HepG2 (cell line): ENCODE measurements around the gene JSRP1. TPM values are rescaled to one million over a fixed set of nuclear protein-coding genes. Genes with fewer than 3 reads are reported as not detected.
A peak's percentile ranks its signal among the peaks of the same experiment; 100 is the strongest.

ENCODE experiments used
- ARID4A ChIP-seq: sonication (generic); formaldehyde crosslinking; IDR thresholded peaks from 2 replicates; pipeline ENCODE4 v1.5.0; 2020; ENCODE audit warnings: mild to moderate bottlenecking, missing genetic modification reagents, borderline replicate concordance
- CCAR2 ChIP-seq: fragments of 200-400 bp; formaldehyde crosslinking; optimal IDR thresholded peaks from 2 replicates; pipeline ENCODE3; 2018; ENCODE audit warnings: low read depth, mild to moderate bottlenecking, low read length, moderate library complexity
- DPF2 ChIP-seq: sonication (generic); formaldehyde crosslinking; IDR thresholded peaks from 2 replicates; pipeline ENCODE4 v1.4.0; 2020; ENCODE audit warnings: mild to moderate bottlenecking, low read depth, missing genetic modification reagents, borderline replicate concordance
- FOSL2 ChIP-seq: sonication (generic); formaldehyde crosslinking; IDR thresholded peaks from 2 replicates; pipeline ENCODE4 v1.4.0; 2020; ENCODE audit warnings: missing genetic modification reagents
- IKZF4 ChIP-seq: sonication (generic); formaldehyde crosslinking; IDR thresholded peaks from 2 replicates; pipeline ENCODE4 v1.5.1; 2020; ENCODE audit warnings: borderline replicate concordance, mild to moderate bottlenecking, low read depth, missing genetic modification reagents; ENCODE audit errors: not compliant biosample characterization
- IRX3 ChIP-seq: sonication (generic); formaldehyde crosslinking; IDR thresholded peaks from 2 replicates; pipeline ENCODE4 v1.8.1; 2023; ENCODE audit warnings: mild to moderate bottlenecking, low read depth, missing genetic modification reagents, borderline replicate concordance
- LCORL ChIP-seq, 2 experiments: fragments of 450-650 bp in 1 of 2; sonication (generic) in 1 of 2; formaldehyde crosslinking in 1 of 2; IDR thresholded peaks; 2 replicates each; pipeline versions ENCODE4 v1.5.0 to v1.6.1; 2017 to 2020; ENCODE audit warnings: antibody characterized with exemption in 1 of 2, missing genetic modification reagents in 1 of 2
- MAZ ChIP-seq, 2 experiments: sonication (generic) in 1 of 2; formaldehyde crosslinking in 1 of 2; IDR thresholded peaks; 2 replicates each; pipeline versions ENCODE4 v1.5.0 to v1.6.1; 2012 to 2020; ENCODE audit warnings: low read depth in 2 of 2, mild to moderate bottlenecking in 2 of 2, borderline replicate concordance in 1 of 2, improper control_type of control experiment in 1 of 2, low read length in 1 of 2, missing genetic modification reagents in 1 of 2, moderate library complexity in 1 of 2
- MIER2 ChIP-seq: IDR thresholded peaks from 2 replicates; pipeline ENCODE4 v1.6.1; 2016; ENCODE audit warnings: missing biosample characterization, missing genetic modification reagents
- NR2C2 ChIP-seq: sonication (generic); formaldehyde crosslinking; IDR thresholded peaks from 2 replicates; pipeline ENCODE4 v1.4.0; 2020; ENCODE audit warnings: missing genetic modification reagents, mild to moderate bottlenecking, moderate library complexity, borderline replicate concordance
- RXRA ChIP-seq: sonication (generic); formaldehyde crosslinking; IDR thresholded peaks from 2 replicates; pipeline ENCODE4 v1.5.1; 2020; ENCODE audit warnings: missing genetic modification reagents
- SATB2 ChIP-seq: sonication (generic); formaldehyde crosslinking; IDR thresholded peaks from 2 replicates; pipeline ENCODE4 v1.5.0; 2020; ENCODE audit warnings: missing genetic modification reagents
- SKI ChIP-seq: fragments of 450-650 bp; IDR thresholded peaks from one replicate; pipeline ENCODE4 v1.6.1; 2018; ENCODE audit warnings: mild to moderate bottlenecking; ENCODE audit not compliant: partially characterized antibody
- TFDP1 ChIP-seq: IDR thresholded peaks from 2 replicates; pipeline ENCODE4 v1.6.1; 2016; ENCODE audit warnings: missing compliant biosample characterization, missing genetic modification reagents, borderline replicate concordance
- ZFP62 ChIP-seq: sonication (generic); formaldehyde crosslinking; IDR thresholded peaks from 2 replicates; pipeline ENCODE4 v1.4.0; 2020; ENCODE audit warnings: missing genetic modification reagents
- ZFP90 ChIP-seq: sonication (generic); formaldehyde crosslinking; IDR thresholded peaks from 2 replicates; pipeline ENCODE4 v1.8.0; 2022; ENCODE audit warnings: missing genetic modification reagents, mild to moderate bottlenecking, inconsistent platforms, borderline replicate concordance
- ZKSCAN1 ChIP-seq: fragments of 150-350 bp; IDR thresholded peaks from 2 replicates; pipeline ENCODE4 v1.6.1; 2014; ENCODE audit warnings: low read length
- ZNF20 ChIP-seq: sonication (generic); formaldehyde crosslinking; IDR thresholded peaks from 2 replicates; pipeline ENCODE4 v1.4.0; 2020; ENCODE audit warnings: mild to moderate bottlenecking, moderate library complexity, missing genetic modification reagents
- ZNF280B ChIP-seq: sonication (generic); formaldehyde crosslinking; IDR thresholded peaks from 2 replicates; pipeline ENCODE4 v1.5.0; 2020; ENCODE audit warnings: missing genetic modification reagents, mild to moderate bottlenecking, borderline replicate concordance
- ZNF383 ChIP-seq: sonication (generic); formaldehyde crosslinking; IDR thresholded peaks from 2 replicates; pipeline ENCODE4 v1.4.0; 2020; ENCODE audit warnings: missing genetic modification reagents, mild to moderate bottlenecking, borderline replicate concordance
- ZNF7 ChIP-seq: IDR thresholded peaks from 2 replicates; pipeline ENCODE4 v1.6.1; 2016; ENCODE audit warnings: missing biosample characterization, missing genetic modification reagents
- ZNF780A ChIP-seq: sonication (generic); formaldehyde crosslinking; IDR thresholded peaks from 2 replicates; pipeline ENCODE4 v1.8.0; 2022; ENCODE audit warnings: mild to moderate bottlenecking, missing genetic modification reagents, moderate library complexity
- ZNF883 ChIP-seq: sonication (generic); formaldehyde crosslinking; IDR thresholded peaks from 2 replicates; pipeline ENCODE4 v1.5.1; 2020; ENCODE audit warnings: mild to moderate bottlenecking, missing genetic modification reagents; ENCODE audit errors: not compliant biosample characterization
- polyA plus RNA-seq, 8 experiments: library from polyadenylated mRNA; depleted of rRNA in 3 of 8; stranded (reverse) in 7 of 8; unstranded in 1 of 8; fragments of >200 nt; fragmentation: Illumina TruSeq in 4 of 8; extraction: Trizol in 4 of 8; gene quantifications; 2 replicates each; pipeline versions ENCODE4 v1.2.1 to v1.2.3, GENCODE V29; 2011 to 2016; ENCODE audit warnings: low read depth in 4 of 8, missing spikeins in 1 of 8, mixed read lengths in 1 of 8; ENCODE audit not compliant: insufficient read depth in 1 of 8
- total RNA-seq, 5 experiments: library from RNA; depleted of rRNA; stranded (reverse); fragments of >200 nt; fragmentation: Illumina TruSeq; extraction: Trizol; gene quantifications; 2 replicates each; pipeline ENCODE4 v1.2.3, GENCODE V29; 2016; ENCODE audit warnings: low read depth in 1 of 5

JSRP1 gene
- total and polyA plus RNA-seq, 2 of the 13 experiments (the other 11 are each of a cell fraction or from before 2014, with no cell fraction given): 0.16 to 0.38 TPM

- no peak for TF ChIP-seq ZNF20
- TF ChIP-seq RXRA: no peak; the same call in 1 of the 2 replicates
- no peak for TF ChIP-seq CCAR2
- TF ChIP-seq IKZF4: peak; percentile 56
- no peak for TF ChIP-seq ZNF383 (CRISPR knock-in tag)
- no peak for TF ChIP-seq ZFP62 (CRISPR knock-in tag)
- TF ChIP-seq LCORL (IDR thresholded peaks at IDR 0.05): no peak
- no peak for TF ChIP-seq LCORL (CRISPR knock-in tag; IDR thresholded peaks at IDR 0.05)
- TF ChIP-seq NR2C2: peak; percentile 26; the same call in 1 of the 2 replicates
- TF ChIP-seq MIER2 (CRISPR knock-in tag): no peak
- TF ChIP-seq ZNF883 (CRISPR knock-in tag): peak; percentile 48
- TF ChIP-seq SKI: no peak
- TF ChIP-seq IRX3: no peak
- TF ChIP-seq MAZ (IDR thresholded peaks at IDR 0.05; ENCODE audit: borderline replicate concordance, low read depth, low read length): no peak
- peak; percentile 55; the same call in 1 of the 2 replicates for TF ChIP-seq MAZ (CRISPR knock-in tag; IDR thresholded peaks at IDR 0.05; ENCODE audit: low read depth)
- no peak for TF ChIP-seq FOSL2 (CRISPR knock-in tag)
- peak; percentile 61; the same call in 1 of the 2 replicates for TF ChIP-seq ARID4A (CRISPR knock-in tag)
- TF ChIP-seq SATB2 (CRISPR knock-in tag): no peak
- TF ChIP-seq ZKSCAN1: no peak
- TF ChIP-seq ZNF280B (CRISPR knock-in tag): no peak
- TF ChIP-seq ZFP90 (CRISPR knock-in tag): no peak
- TF ChIP-seq DPF2 (CRISPR knock-in tag): no peak
- TF ChIP-seq TFDP1 (CRISPR knock-in tag): peak; percentile 14; the same call in 1 of the 2 replicates
- no peak for TF ChIP-seq ZNF7 (CRISPR knock-in tag)
- no peak for TF ChIP-seq ZNF780A (CRISPR knock-in tag)
Observed at GRCh38 chr19:2291185-2291751, 35.1 kb upstream of the JSRP1 start (continued).
